ENCODE results near the gene MAN2B2.

DNA sequence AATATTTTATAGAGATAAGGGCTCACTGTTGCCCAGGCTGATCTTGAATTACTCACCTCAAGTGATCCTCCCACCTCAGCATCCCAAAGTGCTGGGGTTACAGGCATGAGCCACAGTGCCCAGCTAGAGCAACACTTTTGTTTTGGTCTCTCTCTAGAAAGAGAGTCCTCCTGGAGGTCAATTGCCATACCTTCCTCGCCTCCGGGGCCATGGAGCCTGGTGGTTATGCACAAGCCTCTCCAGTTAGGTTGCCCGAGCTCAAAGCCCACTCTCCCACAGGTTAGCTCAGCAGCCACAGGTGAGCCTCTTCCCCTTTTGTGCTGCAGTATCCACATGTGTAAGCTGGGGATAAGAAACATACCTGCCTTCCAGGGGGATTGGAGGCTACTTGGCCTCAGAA, 24.2 kb upstream of the MAN2B2 start:
- TF ChIP-seq, protein P1, sequence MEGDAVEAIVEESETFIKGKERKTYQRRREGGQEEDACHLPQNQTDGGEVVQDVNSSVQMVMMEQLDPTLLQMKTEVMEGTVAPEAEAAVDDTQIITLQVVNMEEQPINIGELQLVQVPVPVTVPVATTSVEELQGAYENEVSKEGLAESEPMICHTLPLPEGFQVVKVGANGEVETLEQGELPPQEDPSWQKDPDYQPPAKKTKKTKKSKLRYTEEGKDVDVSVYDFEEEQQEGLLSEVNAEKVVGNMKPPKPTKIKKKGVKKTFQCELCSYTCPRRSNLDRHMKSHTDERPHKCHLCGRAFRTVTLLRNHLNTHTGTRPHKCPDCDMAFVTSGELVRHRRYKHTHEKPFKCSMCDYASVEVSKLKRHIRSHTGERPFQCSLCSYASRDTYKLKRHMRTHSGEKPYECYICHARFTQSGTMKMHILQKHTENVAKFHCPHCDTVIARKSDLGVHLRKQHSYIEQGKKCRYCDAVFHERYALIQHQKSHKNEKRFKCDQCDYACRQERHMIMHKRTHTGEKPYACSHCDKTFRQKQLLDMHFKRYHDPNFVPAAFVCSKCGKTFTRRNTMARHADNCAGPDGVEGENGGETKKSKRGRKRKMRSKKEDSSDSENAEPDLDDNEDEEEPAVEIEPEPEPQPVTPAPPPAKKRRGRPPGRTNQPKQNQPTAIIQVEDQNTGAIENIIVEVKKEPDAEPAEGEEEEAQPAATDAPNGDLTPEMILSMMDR (IDR thresholded peaks at IDR 0.05), result no peak
- TF ChIP-seq POLR2AphosphoS5 (IDR thresholded peaks at IDR 0.05) (no peak), POLR2A (IDR thresholded peaks at IDR 0.05) (no peak), EP300 (IDR thresholded peaks at IDR 0.05) (no peak)

All from sigmoid colon (tissue), 4 donors.